Muscle of leg (tissue), 11 donors: ENCODE results near the gene ARHGAP33. TPM values are rescaled to one million over a fixed set of nuclear protein-coding genes. Genes with fewer than 3 reads are reported as not detected.

Experiments
- DNase-seq: peaks from one replicate; pipeline ENCODE4 v3.0.0; 2013
- H3K27ac ChIP-seq: one replicate; pipeline ENCODE4 v1.5.1; 2013; ENCODE audit warnings: mild to moderate bottlenecking, low read length, control low read depth
- H3K27me3 ChIP-seq: one replicate; pipeline ENCODE4 v1.6.1; 2013; ENCODE audit warnings: low read length; ENCODE audit not compliant: control insufficient read depth, insufficient read depth
- H3K36me3 ChIP-seq: one replicate; pipeline ENCODE4 v1.6.1; 2013; ENCODE audit warnings: low read length; ENCODE audit not compliant: control insufficient read depth, insufficient read depth
- H3K4me1 ChIP-seq: one replicate; pipeline ENCODE4 v1.6.1; 2013; ENCODE audit warnings: low read length; ENCODE audit not compliant: control insufficient read depth, insufficient read depth
- H3K4me3 ChIP-seq: one replicate; pipeline ENCODE4 v1.5.1; 2013; ENCODE audit warnings: low read length, control low read depth
- H3K9me3 ChIP-seq: replicated peaks from 2 replicates; pipeline ENCODE4 v1.6.1; 2013; ENCODE audit warnings: low read depth, low read length; ENCODE audit not compliant: control insufficient read depth
- whole genome bisulfite sequencing: methylation state at CpG from one replicate; pipeline ENCODE4 v1.1.5; 2013; ENCODE audit warnings: missing lambda C conversion rate; ENCODE audit not compliant: insufficient coverage; 5-methylcytosine and 5-hydroxymethylcytosine counted together
- polyA plus RNA-seq, 8 donors: library from polyadenylated mRNA; unstranded; fragments of 120-200 nt; gene quantifications; one replicate each; pipeline versions ENCODE4 v1.2.1 to v1.2.3, GENCODE V29; 2013; ENCODE audit warnings: inconsistent platforms in 1 of 8, low replicate concordance in 1 of 8; ENCODE audit not compliant: insufficient read length in 8 of 8, insufficient read depth in 1 of 8
- total RNA-seq: library from RNA; stranded (reverse); fragments of 120-200 nt; gene quantifications from one replicate; pipeline ENCODE4 v1.2.4, GENCODE V29; 2013

The ARHGAP33 gene
- total and polyA plus RNA-seq, 9 donors = 3.6 to 28.5 (median 18.6) TPM

DNA sequence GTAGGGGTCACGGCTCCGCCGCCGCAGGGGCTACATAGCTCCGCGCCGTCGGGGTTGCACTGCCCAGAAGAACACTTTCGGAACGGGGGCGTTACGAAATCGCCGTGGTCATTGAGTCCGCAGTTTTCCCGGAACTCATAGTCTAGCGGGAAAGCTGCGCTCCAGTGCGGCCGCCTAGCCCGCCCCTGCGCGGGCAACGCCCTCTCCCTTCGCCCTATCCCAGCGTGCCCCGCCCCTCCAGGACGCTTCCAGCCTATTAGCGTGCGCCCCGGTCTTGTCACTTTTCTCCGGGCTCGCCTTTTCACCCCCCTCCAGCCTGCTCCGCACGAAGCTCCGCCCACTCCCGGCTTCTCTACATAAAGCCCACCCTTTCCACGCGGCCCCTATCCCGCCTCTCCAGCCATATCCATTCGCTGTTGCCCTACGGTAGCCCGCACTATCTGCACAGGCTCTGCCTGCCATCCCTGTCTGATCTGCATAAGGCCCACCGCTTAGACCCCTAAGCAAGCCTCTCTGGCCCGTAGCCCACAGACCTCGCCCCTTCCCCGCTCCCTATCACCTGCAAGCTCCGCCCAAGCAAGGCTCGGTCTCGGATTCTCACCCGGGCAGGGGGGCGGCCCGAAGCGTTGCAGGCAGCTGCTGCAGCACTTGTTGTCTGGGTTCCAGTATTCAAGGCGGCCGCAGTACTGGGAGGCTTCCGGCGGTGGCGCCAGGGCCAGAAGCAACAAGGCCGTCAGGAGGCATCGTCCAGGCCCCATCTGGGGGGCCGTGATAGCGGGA, 34.8 kb upstream of the ARHGAP33 start:
- Histone ChIP-seq H3K9me3 (no peaks in the 10 kb centered on the region), H3K36me3 (peaks cover 49% of the 10 kb centered on the region), H3K4me3 (peak overlapping the region; percentile 69), H3K27ac (peak overlapping the region; percentile 97), H3K27me3 (no peaks in the 10 kb centered on the region), H3K4me1 (peaks cover 33% of the 10 kb centered on the region)
- WGBS = under 1% methylated on average over 63 of the region's 63 CpGs
- DNase-seq = peak; percentile 99

DNA sequence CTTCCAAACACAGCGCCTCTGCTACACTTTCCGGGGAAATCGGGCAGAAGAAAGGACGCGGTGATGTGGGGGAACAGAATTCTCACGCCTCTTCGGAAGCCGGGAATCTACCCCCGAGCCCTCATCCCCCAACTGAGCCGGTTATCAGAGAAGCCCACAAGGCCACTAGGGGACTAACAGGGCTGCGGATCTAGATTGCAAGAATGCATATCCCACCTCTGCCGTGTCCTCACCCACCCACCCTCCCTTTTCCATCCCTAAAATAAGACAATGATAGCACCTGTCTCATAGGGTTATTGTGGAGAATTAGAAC, 34.2 kb upstream of the ARHGAP33 start:
- DNase-seq = no peak
- no CpG with 5 or more reads among the region's 12 CpGs for WGBS
- H3K27ac ChIP-seq = peak overlapping the region; percentile 97
- H3K4me3 ChIP-seq = peak overlapping the region; percentile 69
- H3K27me3 ChIP-seq = no peaks in the 10 kb centered on the region
- peaks cover 47% of the 10 kb centered on the region for H3K36me3 ChIP-seq
- H3K9me3 ChIP-seq = no peaks in the 10 kb centered on the region
- peaks cover 38% of the 10 kb centered on the region for H3K4me1 ChIP-seq

DNA sequence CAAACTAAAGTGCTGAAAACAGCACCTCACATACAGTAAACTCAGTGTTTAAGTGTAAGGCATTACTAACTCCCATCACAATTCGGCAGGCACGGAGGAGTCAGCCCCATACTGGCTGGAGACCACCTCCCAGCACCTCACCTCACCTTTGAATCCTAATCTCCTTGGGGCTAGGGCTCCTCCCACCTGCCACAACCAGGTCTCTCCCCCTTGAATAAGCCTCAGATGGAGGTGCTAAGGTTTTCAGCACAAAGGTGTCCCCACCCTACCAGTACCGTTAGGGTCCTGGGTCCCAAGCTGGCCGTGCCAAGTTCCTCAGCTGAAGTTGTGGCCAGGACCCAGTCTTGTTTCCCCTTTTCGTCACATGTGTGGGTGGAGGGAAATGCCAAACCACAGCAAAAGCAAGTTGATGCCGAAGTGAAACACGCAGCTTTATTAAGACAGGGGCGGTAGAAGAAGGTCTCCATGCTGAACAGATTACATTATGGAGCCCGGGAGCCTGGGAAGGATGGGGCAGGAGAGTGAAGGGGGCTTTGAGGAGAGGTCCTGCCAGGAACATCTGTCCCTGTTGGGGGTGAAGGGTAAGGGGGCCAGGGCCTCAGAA, 33.1 kb upstream of the ARHGAP33 start, which contains the start of gene IGFLR1:
Gene IGFLR1 (minus strand): TSS at position 332 of the 604 bp plus-strand sequence. CDS start 1,272 bp downstream, outside the sequence.
- H3K36me3 ChIP-seq = peaks cover 37% of the 10 kb centered on the region
- H3K27ac ChIP-seq = peak within 1 kb of the TSS; percentile 51
- peak; percentile 69 for DNase-seq
- no peaks in the 10 kb centered on the region for H3K9me3 ChIP-seq
- peaks cover 43% of the 10 kb centered on the region for H3K4me1 ChIP-seq
- peak within 1 kb of the TSS; percentile 69 for H3K4me3 ChIP-seq
- 92% methylated on average over 6 of the region's 9 CpGs for WGBS
- H3K27me3 ChIP-seq = no peaks in the 10 kb centered on the region

DNA sequence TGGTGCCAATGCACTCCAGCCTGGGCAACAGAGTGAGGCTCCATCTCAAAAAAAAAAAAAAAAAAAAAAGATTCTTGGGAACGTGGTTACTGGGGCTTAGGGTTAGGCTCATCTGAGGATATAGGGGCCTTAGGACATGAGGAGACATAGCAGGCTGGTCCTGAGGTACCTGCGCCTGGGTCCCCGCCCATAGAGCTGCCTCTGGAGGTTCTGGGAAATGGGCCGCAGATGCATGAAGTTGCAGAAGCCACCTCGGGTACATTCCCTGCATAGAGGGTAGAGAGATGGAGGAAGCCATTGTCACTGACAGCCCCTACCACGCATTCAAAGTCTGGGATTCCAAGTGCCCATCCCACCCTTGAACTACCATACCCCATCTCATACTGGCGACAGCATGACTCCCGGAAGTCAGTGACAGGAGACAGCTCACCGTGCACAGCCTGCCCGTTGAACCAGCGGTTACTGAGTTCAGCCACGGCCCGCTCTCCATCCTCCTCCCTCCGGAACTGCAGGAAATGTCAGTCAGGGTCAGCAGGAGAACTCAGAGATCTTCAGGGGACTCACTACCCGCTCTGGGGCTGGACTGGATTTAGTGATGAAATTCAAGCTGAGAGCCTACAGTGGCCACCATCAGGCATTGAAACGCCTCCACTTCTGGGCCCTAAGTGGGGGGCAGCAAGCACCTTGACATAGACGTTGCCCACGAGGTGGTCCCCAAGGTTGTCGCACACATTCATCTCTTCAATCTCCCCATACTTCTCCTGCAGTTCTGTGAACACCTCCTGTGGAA, 31.5 kb upstream of the ARHGAP33 start:
- H3K27me3 ChIP-seq = no peaks in the 10 kb centered on the region
- peaks cover 48% of the 10 kb centered on the region for H3K4me1 ChIP-seq
- H3K4me3 ChIP-seq = no peak overlapping the region
- DNase-seq = no peak
- 87% methylated on average over 16 of the region's 19 CpGs for WGBS
- H3K36me3 ChIP-seq = peaks cover 20% of the 10 kb centered on the region
- no peak overlapping the region for H3K27ac ChIP-seq
- no peaks in the 10 kb centered on the region for H3K9me3 ChIP-seq

DNA sequence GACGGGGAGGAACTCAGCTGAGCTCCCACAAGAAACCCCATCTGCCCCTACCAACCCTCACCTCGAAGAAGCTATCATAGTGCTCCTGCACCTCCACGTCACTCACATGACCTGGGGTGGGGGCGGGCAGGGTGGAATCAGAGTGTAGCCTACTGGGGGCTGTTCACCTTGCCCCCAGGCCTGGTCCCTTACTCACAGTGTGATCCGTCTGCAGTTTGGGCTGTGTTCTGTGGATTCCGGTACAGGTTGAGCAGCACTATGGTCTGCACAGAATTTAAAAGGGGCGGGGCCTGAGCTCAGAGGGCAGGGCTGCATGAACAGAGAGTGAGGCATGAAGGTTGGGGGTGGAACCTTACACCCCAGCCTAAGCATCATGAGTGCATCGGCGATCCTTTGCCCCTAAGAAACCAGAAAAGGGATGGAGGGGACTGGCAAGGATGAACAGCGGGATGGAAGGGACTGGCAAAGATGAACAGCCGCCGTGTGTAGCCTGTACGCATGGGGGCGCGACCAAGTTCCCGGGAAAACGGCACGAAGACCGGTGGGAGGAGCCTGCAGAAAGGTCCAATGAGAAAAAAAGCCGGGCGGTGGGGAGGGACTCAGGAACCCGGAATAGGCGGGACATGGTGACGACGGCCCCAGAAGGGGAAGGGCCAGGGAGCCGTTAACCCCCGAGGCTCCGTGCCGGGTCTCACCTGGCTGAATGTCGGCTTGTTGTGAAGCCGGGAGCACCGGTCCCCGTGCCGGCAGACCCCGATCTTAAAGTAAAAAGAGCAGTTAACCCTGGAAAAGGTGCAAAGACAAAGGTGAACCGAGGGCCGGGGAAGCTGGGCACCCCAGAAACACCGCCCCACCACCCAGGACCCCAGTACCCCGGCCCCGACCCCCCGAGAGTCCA, 30.7 kb upstream of the ARHGAP33 start:
- Histone ChIP-seq H3K27ac (peak overlapping the region; percentile 99), H3K4me3 (peak overlapping the region; percentile 65), H3K9me3 (no peaks in the 10 kb centered on the region), H3K4me1 (peaks cover 52% of the 10 kb centered on the region), H3K27me3 (no peaks in the 10 kb centered on the region), H3K36me3 (peaks cover 15% of the 10 kb centered on the region)
- WGBS = under 1% methylated on average over 33 of the region's 41 CpGs
- peak; percentile 99 for DNase-seq

DNA sequence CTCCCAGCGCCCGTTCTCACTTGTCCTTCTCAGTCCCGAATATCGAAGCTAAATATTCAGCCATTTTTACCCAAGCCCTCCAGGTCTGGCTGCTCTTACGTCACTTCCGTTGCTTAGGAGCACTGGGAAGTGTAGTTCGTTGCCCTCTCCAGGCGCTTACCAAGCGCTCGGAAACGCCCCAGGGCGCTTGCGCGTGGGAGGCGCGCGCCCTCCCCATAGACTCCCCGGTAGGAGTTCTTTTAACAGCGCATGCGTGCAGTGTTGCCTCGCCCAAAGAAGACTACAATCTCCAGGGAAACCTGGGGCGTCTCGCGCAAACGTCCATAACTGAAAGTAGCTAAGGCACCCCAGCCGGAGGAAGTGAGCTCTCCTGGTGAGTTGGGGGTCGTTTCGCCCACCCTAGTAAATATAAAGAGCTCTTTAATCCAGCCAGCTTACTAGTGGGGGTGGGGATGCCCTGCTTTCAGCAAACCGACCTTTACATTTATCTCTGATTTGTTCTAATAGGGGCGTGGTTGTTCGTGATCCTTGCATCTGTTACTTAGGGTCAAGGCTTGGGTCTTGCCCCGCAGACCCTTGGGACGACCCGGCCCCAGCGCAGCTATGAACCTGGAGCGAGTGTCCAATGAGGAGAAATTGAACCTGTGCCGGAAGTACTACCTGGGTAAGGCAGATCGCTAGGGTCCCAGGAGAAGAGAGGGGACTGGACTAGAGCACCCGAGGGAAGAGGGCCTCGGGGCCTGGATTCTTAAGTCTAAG, 29.9 kb upstream of the ARHGAP33 start, which contains the start of the genes PSENEN and U2AF1L4:
Gene PSENEN (plus strand): TSS at position 324 of the 759 bp plus-strand sequence. CDS start 280 bp downstream, at position 604.
Gene U2AF1L4 (minus strand): TSS at position 91 of the 759 bp plus-strand sequence. CDS start 27 bp downstream, at position 64.
- peak; percentile 100 for DNase-seq
- WGBS = under 1% methylated on average over 22 of the region's 40 CpGs
- no peaks in the 10 kb centered on the region for H3K27me3 ChIP-seq
- peak within 1 kb of the TSS; percentile 92 for H3K4me3 ChIP-seq
- H3K27ac ChIP-seq = peak within 1 kb of the TSS; percentile 99
- H3K36me3 ChIP-seq = peaks cover 18% of the 10 kb centered on the region
- no peaks in the 10 kb centered on the region for H3K9me3 ChIP-seq
- peaks cover 49% of the 10 kb centered on the region for H3K4me1 ChIP-seq

DNA sequence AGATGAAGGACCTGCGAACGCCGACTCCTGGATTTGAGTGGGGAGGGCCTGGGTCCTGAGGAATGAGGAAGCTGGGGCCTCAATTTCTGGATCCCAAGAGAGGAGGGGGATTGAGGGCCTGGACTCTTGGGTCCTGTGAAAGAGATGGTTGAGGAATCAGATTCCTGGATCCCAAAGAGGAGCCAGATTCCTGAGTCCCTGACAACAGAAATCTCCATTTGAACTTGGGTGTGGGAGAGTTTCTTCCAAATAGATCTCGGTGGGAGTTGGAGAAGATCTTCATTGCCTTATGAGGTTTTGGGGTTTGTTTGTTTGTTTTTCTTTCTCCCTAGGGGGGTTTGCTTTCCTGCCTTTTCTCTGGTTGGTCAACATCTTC, 29.3 kb upstream of the ARHGAP33 start:
- DNase-seq = no peak
- 0% methylated on average over 3 of the region's 4 CpGs for WGBS
- H3K36me3 ChIP-seq = peaks cover 18% of the 10 kb centered on the region
- no peaks in the 10 kb centered on the region for H3K9me3 ChIP-seq
- no peaks in the 10 kb centered on the region for H3K27me3 ChIP-seq
- H3K27ac ChIP-seq = peak overlapping the region; percentile 91
- H3K4me1 ChIP-seq = peaks cover 44% of the 10 kb centered on the region
- peak overlapping the region; percentile 92 for H3K4me3 ChIP-seq

DNA sequence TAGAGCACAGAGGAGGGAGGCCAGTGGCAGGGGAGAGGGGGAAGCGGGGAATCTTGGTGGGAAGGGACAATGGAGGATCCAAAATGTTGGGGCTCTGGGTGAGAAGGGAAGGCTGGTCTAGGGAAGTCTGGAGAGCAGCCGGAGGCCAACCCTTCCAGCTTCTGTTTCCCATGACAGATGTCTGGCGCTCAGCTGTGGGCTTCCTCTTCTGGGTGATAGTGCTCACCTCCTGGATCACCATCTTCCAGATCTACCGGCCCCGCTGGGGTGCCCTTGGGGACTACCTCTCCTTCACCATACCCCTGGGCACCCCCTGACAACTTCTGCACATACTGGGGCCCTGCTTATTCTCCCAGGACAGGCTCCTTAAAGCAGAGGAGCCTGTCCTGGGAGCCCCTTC, 28.8 kb upstream of the ARHGAP33 start:
- H3K36me3 ChIP-seq = peaks cover 18% of the 10 kb centered on the region
- H3K4me3 ChIP-seq = peak overlapping the region; percentile 92
- H3K27ac ChIP-seq = peak overlapping the region; percentile 91
- peaks cover 39% of the 10 kb centered on the region for H3K4me1 ChIP-seq
- no peaks in the 10 kb centered on the region for H3K9me3 ChIP-seq
- H3K27me3 ChIP-seq = no peaks in the 10 kb centered on the region
- 82% methylated on average over 4 of the region's 5 CpGs for WGBS
- DNase-seq = no peak
